Muscle of arm (tissue), 14 donors: ENCODE results near the gene OR6A2. TPM values are rescaled to one million over a fixed set of nuclear protein-coding genes. Genes with fewer than 3 reads are reported as not detected.
"Not testable (repeated sequence)": the region's sequence is repeated elsewhere in the genome, so short reads cannot be mapped to it uniquely, and the experiment has no call there.

Source experiments
- DNase-seq: peaks from one replicate; pipeline ENCODE4 v3.0.0-alpha.2; 2013
- long read RNA-seq, 11 donors: transcript quantifications; one replicate each; lab custom pipeline, GENCODE V29; 2026
- polyA plus RNA-seq, 12 donors: library from polyadenylated mRNA; unstranded; fragments of 120-200 nt; gene quantifications; one replicate each; pipeline ENCODE4 v1.2.1, GENCODE V29; 2013; ENCODE audit not compliant: insufficient read length in 12 of 12

The OR6A2 gene
- not detected for polyA plus RNA-seq
- long read RNA-seq, donor 1: 0 reads
- long read RNA-seq, donor 2: 0 reads
- long read RNA-seq, donor 3: 0 reads
- long read RNA-seq, donor 4: 0 reads
- long read RNA-seq, donor 5: 0 reads
- long read RNA-seq, donor 6: 0 reads
- long read RNA-seq, donor 7: 0 reads
- long read RNA-seq, donor 8: 0 reads
- long read RNA-seq, donor 9: 0 reads
- long read RNA-seq, donor 10: 0 reads
- long read RNA-seq, donor 11: 0 reads

DNA sequence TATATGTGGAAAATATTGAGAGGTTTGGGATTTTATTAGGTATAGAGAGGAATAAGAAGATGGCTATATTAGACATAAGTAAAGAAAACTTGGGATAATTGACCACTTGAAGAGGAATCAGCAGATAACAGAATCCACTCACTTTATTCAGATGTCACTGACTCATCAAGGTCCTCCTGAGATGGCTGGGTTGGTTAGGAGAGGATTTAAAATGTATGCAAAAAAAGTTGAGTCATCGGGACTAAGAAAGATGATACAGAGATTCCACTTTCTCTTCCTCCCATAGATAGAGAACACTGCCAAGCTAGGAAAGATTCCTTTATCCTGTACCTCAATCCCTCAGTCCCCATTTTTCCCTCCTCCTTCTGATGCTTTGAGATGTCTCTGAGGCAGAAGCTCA is at the start of gene OR6A2:
TSS of gene OR6A2 (minus strand) at position 288 of the 400 bp plus-strand sequence. CDS start 3,981 bp downstream, outside the sequence.
- no peak for DNase-seq

GRCh38 chr11:6845383-6845782 is 45.9 kb upstream of the OR6A2 start, which contains the start of gene OR10A5:
OR10A5 (plus strand) TSS chr11:6845683; CDS start chr11:6845683, 0 bp downstream.
- no peak for DNase-seq

GRCh38 chr11:6844356-6844755 is 44.9 kb upstream of the OR6A2 start:
- DNase-seq: no peak

GRCh38 chr11:6843670-6844069 is 44.2 kb upstream of the OR6A2 start:
- no peak for DNase-seq

DNA sequence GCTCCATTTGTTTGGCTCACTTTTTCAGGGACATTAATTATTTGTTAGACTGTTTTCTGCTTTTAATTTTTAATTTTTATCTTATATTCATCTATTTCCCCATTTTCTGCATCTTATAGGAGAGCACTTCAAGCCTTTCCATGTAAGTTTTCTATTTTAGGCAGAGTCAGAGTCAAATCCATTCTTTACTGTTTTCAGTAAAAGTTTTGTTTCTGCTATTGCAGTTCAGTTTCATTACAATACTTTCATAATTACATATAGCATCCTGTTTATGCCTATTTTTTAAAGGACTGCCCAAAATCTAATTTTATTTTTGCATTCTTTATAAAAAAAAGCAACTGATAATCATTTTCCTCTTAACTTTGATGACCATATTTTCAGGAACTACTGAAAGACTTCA is 42.2 kb upstream of the OR6A2 start:
- no peak for DNase-seq

DNA sequence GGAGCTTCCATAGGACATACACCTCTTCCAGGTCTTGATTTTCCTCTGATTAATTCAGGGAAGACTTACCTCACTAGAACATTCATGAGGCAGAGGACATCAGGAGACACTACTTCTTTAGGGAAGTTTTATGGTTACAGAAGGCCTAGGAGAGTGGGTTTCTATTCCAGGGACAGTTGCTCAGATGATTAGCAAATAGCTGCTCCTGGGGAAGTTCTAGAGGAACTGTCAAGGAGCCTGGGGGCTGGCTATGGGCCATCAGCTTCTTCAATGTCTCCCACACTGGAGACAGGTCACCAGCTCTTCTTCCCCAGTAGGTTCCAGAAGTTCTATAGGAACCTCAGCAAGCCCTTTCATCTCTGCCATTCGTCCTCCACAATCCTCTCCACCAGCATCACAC is 34.5 kb upstream of the OR6A2 start:
- no peak for DNase-seq

DNA sequence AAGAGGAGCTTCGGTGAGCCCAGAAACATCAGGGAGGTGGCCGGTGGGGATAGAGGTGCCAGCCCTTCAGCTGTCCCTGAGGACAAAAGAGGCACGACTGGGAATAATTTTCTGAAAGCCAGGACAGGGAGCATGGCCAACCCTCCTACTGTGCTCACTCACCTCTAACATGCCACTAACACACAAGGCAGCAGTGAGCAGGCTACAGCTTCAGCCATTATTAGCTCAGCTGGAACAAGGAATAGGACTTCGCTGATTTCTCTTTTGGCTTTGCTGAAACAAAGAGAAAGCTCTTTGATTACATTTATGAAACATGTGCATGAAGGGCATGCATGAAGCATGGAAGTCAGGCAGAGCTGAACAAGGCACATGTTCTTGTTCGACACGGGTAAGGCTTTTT is 33.9 kb upstream of the OR6A2 start:
- DNase-seq: no peak

- DNase-seq: no peak
Measured at GRCh38 chr11:6828103-6828502, 28.6 kb upstream of the OR6A2 start.

GRCh38 chr11:6825231-6825744 is 25.8 kb upstream of the OR6A2 start:
- peak; percentile 38 for DNase-seq

- no peak for DNase-seq
Measured at GRCh38 chr11:6824136-6824823, 24.8 kb upstream of the OR6A2 start.

GRCh38 chr11:6818967-6819366 is 19.5 kb upstream of the OR6A2 start:
- DNase-seq: no peak

DNA sequence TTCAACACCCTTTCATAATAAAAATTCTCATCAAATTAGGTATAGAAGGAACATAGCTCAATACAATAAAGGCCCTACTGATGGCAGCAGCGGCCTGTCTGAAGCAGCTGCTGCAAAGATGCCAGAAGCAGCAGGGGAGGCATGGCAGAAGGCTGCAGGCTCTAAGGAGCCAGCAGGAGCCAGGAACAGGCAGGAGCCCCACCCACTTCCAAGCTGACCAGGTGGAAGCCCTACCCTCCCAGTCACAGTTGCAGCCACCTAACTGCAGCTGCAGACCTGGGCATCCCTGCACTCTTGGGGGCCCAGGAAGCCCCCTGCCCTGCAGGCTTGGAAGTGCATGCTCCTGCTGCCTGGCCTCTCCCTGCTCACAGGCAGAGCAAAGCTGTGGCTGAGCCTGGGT is 18.2 kb upstream of the OR6A2 start:
- no peak for DNase-seq

GRCh38 chr11:6813656-6814055 is 14.2 kb upstream of the OR6A2 start:
- DNase-seq: no peak

DNA sequence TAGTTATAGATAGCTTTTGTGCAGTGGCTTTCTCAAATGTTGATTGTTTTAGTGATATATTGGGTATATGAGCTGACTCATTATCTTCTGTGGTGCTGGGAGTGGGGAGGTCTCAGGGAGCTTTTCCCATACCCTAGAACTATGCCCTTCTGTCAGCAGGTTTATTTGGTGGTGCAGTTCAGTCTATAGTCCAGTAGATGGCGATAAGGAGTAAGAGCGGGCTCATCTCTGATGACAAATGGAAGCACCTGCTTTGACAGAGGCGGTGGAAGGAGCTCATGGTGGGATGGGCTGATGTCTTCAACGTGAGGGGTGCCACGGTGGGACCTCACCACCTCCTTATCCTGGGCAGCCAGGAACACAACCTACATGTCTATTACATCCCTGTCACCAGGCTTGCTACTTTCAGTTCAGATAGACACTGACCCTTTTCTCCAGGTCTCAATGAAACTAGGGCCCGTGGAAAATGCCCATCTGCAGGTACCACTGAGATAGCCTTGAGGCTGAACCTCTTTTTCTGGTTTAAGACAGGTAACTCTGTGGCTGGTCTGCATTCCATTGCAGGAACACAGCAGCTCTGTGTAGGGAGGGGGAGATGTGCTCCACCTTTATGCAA is 13.0 kb upstream of the OR6A2 start:
- DNase-seq: peak; percentile 8

DNA sequence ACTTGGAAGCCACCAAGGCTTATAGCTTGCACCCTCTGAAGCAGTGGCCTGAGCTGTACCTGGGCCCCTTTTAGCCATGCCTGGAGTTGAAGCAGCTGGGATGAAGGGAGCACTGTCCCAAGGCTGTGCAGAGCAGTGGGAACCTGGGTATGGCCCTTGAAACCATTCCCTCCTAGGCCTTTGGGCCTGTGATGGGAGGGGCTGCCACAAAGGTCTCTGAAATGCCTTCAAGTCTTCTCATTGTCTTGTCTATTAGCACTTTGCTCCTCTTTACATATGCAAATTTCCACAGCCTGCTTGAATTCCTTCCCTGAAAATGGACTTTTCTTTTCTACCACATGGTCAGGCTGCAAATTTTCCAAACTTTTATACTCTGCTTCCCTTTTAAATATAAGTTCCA is 1.6 kb upstream of the OR6A2 start:
- DNase-seq: not testable (repeated sequence)

- DNase-seq: no peak
Measured at GRCh38 chr11:6794639-6795038, 4.8 kb downstream of the OR6A2 start.

- no peak for DNase-seq
Measured at GRCh38 chr11:6790546-6790945, 8.9 kb downstream of the OR6A2 start.

DNA sequence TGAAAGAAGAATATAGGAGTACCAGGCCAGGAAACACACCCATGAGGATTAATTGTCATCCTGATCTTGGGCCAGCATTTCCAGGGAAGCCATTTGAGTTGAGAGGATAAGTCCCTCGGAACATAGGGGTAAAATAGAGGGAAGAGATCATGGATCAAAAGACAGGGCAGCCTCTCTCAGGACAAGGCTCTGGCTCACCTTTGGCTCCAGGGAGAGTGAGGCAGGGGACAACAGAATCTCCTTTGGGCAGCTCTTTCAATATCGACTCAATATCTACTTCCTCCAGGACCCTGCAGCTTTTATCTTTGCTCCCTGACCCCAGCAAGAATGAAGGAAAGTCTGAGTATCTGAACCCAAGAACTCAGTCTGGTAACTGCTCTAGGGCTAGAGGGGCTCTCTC is 16.8 kb downstream of the OR6A2 start, which contains the start of gene OR2AG1:
TSS of gene OR2AG1 (plus strand) at position 301 of the 400 bp plus-strand sequence. CDS start 2,018 bp downstream, outside the sequence.
- no peak for DNase-seq

DNA sequence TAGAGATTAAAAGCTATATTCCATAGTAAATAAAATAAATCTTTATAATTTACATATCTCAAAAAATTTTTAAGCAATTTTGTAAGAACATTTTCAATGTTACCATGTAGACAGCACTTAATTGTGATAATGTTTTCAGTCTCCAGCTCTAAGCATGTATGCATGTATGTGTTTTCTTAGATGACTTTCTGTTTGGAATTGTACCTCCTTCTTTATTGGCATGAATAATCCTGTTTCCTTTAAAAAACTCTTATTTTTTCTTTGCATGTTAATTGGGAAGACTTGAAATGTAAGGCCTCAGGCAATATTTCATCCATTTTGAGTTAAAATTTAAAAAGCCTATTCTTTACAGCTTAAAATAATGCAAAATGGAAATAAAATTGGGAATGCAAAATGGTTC is 18.7 kb downstream of the OR6A2 start:
- no peak for DNase-seq

DNA sequence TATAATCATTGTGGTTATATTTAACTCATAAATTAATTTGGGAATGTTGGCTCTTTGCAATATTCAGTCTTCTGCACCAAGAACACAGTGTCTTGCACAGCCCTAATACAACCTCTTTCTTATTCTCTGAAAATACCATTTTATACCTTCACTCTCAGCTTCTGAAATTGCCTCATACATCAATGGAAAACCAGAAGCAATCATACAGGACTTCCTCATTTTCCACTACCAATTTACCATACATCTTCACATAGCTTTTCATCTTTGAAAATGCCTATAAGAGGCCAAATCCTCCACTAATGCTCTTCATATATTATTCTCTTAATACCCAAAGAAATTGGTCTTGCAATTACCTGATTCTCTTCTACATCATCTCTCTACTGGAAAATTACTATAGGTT is 21.0 kb downstream of the OR6A2 start:
- no peak for DNase-seq

DNA sequence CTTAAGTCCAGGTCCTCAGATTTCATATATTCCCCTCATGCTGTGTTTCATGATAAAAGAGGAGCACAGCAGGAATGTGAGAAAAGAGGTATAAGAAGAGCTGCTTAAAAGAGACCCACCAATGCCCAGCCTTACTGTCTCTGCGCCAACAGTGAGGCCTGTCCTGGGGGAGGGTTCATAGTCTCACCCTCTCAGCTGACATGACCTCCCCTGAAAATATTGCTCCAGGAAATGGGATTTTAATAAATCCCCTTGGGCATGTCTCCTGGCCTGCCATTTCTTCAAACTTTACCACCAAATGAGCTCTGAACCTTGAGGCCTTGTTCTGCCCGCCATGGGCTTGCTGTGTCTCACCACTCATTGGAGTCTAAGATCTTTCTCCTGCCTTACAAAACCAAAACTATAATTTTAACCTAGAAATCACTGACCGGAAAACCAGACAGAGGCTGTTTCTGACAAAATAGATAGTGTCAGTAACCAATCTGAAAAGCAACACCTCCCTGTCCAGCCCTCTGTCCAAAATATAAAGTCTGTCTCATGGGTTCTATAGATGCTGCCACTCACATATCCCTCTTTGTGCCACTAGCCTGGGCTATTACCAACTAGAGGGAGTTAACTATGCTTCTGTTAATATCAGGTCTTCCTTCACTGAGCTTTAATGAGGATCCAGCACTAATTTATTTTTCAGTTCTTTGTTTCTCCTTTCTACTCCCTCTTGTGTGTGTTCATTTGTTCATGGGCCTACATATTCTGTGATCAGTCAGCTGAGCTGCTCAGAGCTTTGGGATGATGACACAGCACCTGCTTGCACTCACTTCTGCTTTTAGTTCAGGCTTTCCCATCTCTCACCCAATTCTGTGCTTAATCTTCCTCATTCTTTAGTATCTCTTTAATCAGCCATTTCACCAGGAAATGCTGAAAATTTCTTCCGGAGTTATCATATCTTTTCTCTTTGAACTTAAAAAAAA is 27.3 kb downstream of the OR6A2 start, which contains the start of gene OR2AG2:
TSS of gene OR2AG2 (minus strand) at position 51 of the 968 bp plus-strand sequence. CDS start 3,019 bp downstream, outside the sequence.
- peak; percentile 7 for DNase-seq
